ENCODE data around the gene INVS.

The INVS gene

DNA sequence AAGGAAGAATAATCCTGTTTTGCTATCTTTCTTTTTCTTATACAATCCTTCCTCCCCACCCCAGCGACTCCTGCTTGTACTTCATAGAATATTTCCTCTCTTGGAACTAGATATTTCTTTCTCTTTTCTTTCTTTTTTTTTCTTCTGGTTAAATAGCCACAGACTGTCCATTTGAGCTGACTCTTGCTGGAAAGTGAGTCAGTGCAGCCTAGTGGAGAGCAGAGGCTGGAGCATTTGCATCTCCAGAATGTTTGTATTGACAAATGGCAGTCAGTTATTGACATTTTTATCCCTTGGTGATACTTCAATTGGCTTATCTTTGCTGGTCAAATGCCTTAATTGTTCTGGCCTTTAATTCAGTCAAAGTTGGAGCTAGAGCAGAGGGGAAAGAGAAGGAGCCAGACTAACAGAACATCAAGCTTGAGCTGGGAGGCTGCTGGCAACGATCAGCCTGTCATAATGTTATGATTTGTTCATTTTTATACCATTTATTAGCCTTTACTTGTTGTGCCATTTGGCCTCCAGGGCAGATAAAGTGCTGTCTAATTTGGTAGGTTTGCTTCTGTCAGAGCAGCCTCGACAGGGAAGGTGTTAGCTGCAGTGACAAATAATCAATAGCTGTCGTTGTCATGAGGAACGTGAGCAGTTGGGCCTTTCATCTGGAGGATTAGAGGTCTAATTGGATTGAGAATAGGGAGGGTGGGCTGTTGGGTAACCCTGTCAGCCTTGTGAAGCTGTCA is 69.0 kb downstream of the INVS start:
- TF ChIP-seq, protein P1, sequence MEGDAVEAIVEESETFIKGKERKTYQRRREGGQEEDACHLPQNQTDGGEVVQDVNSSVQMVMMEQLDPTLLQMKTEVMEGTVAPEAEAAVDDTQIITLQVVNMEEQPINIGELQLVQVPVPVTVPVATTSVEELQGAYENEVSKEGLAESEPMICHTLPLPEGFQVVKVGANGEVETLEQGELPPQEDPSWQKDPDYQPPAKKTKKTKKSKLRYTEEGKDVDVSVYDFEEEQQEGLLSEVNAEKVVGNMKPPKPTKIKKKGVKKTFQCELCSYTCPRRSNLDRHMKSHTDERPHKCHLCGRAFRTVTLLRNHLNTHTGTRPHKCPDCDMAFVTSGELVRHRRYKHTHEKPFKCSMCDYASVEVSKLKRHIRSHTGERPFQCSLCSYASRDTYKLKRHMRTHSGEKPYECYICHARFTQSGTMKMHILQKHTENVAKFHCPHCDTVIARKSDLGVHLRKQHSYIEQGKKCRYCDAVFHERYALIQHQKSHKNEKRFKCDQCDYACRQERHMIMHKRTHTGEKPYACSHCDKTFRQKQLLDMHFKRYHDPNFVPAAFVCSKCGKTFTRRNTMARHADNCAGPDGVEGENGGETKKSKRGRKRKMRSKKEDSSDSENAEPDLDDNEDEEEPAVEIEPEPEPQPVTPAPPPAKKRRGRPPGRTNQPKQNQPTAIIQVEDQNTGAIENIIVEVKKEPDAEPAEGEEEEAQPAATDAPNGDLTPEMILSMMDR (IDR thresholded peaks at IDR 0.05; ENCODE audit: low read depth, low read length, missing control alignments), result no peak
- DNase-seq (ENCODE audit: low read depth), result no peak

DNA sequence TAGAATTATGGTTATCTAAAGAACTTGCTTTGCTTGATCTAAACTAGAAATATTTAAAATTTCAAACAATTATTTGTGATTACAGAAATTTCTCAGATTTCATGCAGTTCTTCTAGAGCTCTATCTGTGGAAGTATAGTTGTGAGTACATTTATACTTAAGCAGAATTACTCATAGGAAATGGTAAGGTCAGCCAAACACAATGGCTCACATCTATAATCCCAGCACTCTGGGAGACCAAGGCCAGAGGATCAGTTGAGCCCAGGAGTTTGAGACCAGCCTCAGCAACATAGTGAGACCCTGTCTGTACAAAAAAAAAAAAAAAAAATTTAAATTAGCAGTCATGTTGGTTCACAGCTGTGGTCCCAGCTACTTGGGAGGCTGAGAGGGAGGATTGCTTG is 71.0 kb downstream of the INVS start:
- TF ChIP-seq, protein P1 (IDR thresholded peaks at IDR 0.05; ENCODE audit: low read depth, low read length, missing control alignments), result no peak
- no peak overlapping the region for H3K4me3 ChIP-seq (ENCODE audit: low read depth, low read length)
- DNase-seq (ENCODE audit: low read depth), result no peak

More for the DNA sequence above, 69.0 kb downstream of the INVS start:
- H3K4me3 ChIP-seq (ENCODE audit: low read depth, low read length), result no peak overlapping the region

DNA sequence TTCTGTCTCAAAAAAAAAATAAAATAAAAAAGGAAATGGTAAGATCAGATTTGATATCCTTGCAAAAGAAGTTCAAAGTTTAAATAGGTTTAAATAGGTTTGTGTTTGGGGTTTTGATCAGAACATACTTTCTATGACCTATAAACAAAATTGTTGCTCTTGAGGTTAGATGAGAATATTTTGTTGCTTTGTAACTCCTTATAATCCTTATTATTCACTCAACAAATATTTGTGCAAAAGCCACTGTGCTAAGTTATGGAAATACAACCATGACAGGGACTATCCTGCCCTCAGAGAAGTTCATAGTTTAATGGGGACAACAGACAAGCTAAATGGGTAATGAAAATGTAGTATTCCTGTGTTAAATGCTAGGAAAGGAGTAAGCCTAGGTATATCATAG is 71.5 kb downstream of the INVS start:
- no peak for DNase-seq (ENCODE audit: low read depth)
- TF ChIP-seq, protein P1 (IDR thresholded peaks at IDR 0.05; ENCODE audit: low read depth, low read length, missing control alignments), result no peak
- no peak overlapping the region for H3K4me3 ChIP-seq (ENCODE audit: low read depth, low read length)

GRCh38 chr9:100186356-100186755 is 87.3 kb downstream of the INVS start:
- TF ChIP-seq, protein P1 (IDR thresholded peaks at IDR 0.05; ENCODE audit: low read depth, low read length, missing control alignments), result no peak
- no peak for DNase-seq (ENCODE audit: low read depth)
- no peak overlapping the region for H3K4me3 ChIP-seq (ENCODE audit: low read depth, low read length)

GRCh38 chr9:100190339-100190738 is 91.3 kb downstream of the INVS start:
- H3K4me3 ChIP-seq (ENCODE audit: low read depth, low read length), result no peak overlapping the region
- no peak for DNase-seq (ENCODE audit: low read depth)
- TF ChIP-seq, protein P1 (IDR thresholded peaks at IDR 0.05; ENCODE audit: low read depth, low read length, missing control alignments), result no peak

DNA sequence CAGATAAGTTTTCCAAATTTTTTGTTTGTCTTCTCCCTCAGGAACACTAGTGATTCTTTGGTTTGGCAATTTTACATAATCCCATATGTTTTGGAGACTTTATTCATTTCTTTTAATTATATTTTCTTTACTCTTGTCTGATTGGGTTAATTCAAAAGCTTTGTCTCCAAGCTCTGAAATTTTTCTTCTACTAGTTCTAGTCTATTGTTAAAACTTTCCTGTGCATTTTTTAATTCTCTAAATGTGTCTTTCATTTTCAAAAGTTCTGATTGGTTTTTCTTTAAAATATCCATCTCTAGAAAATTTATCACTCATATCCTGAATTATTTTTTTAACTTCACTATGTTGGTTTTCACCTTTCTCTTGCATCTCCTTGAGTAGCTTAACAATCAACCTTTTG is 92.2 kb downstream of the INVS start:
- TF ChIP-seq, protein P1 (IDR thresholded peaks at IDR 0.05; ENCODE audit: low read depth, low read length, missing control alignments), result no peak

GRCh38 chr9:100193078-100193477 is 94.0 kb downstream of the INVS start:
- TF ChIP-seq, protein P1 (IDR thresholded peaks at IDR 0.05; ENCODE audit: low read depth, low read length, missing control alignments), result no peak
- DNase-seq (ENCODE audit: low read depth), result no peak
- H3K4me3 ChIP-seq (ENCODE audit: low read depth, low read length), result no peak overlapping the region

More for the DNA sequence above, 92.2 kb downstream of the INVS start:
- no peak overlapping the region for H3K4me3 ChIP-seq (ENCODE audit: low read depth, low read length)
- no peak for DNase-seq (ENCODE audit: low read depth)
